ENCODE measurements around the gene DMXL1. TPM values are rescaled to one million over a fixed set of nuclear protein-coding genes. Genes with fewer than 3 reads are reported as not detected.

Gene DMXL1
- total RNA-seq, 1 donor from 2014 or later: 53.4 TPM

GRCh38 chr5:119292701-119293515, 222.0 kb downstream of the DMXL1 start:
- DNase-seq: no peak

GRCh38 chr5:119293516-119293829, 222.6 kb downstream of the DMXL1 start:
- no peak for DNase-seq

Other genes starting within 250 kb of the DMXL1 start
- 3.1 and 3.2 TPM in 2 replicates for gene DTWD2, start 82.5 kb upstream of the DMXL1 start, total RNA-seq